Right atrium auricular region (tissue), 2 donors: ENCODE data around the gene ARHGEF10L. TPM values are rescaled to one million over a fixed set of nuclear protein-coding genes. Genes with fewer than 3 reads are reported as not detected.

Experiments used
- DNase-seq: peaks from one replicate; pipeline ENCODE4 v3.0.0-alpha.2; 2019; ENCODE audit warnings: low spot score
- H3K27ac ChIP-seq, 2 donors: fragments of 200-600 bp; sonication (generic); 1 replicate in 1 of 2; 2 replicates in 1 of 2; pipeline ENCODE4 v1.5.1; 2016 to 2019
- H3K27me3 ChIP-seq, 2 donors: fragments of 200-600 bp; sonication (generic); one replicate each; pipeline versions ENCODE4 v1.5.1 to v1.6.0; 2017 to 2019
- H3K36me3 ChIP-seq: fragments of 200-600 bp; sonication (generic); one replicate; pipeline ENCODE4 v1.5.1; 2016
- H3K4me1 ChIP-seq, 2 donors: fragments of 200-600 bp; sonication (generic); one replicate each; pipeline versions ENCODE4 v1.5.1 to v1.6.0; 2017 to 2019
- H3K4me3 ChIP-seq, 2 donors: fragments of 200-600 bp; sonication (generic); 1 replicate in 1 of 2; 2 replicates in 1 of 2; pipeline ENCODE4 v1.5.1; 2017 to 2019; ENCODE audit warnings: mild to moderate bottlenecking in 1 of 2, moderate library complexity in 1 of 2
- H3K9me3 ChIP-seq, 2 donors: fragments of 200-600 bp; sonication (generic); one replicate each; pipeline ENCODE4 v1.5.1; 2019
- total RNA-seq, 2 donors: library from RNA; depleted of rRNA; stranded (reverse); fragments of >200 nt; gene quantifications; one replicate each; pipeline ENCODE4 v1.1.0, GENCODE V29; 2016
- TF ChIP-seq, protein P1 (sequence below), 2 donors: fragments of 200-600 bp; sonication (generic); IDR thresholded peaks; one replicate each; pipeline ENCODE4 v1.5.1; 2019; ENCODE audit warnings: antibody characterized with exemption in 2 of 2

Gene ARHGEF10L
- total RNA-seq, 2 donors from 2014 or later: 49.3 to 52.2 TPM

DNA sequence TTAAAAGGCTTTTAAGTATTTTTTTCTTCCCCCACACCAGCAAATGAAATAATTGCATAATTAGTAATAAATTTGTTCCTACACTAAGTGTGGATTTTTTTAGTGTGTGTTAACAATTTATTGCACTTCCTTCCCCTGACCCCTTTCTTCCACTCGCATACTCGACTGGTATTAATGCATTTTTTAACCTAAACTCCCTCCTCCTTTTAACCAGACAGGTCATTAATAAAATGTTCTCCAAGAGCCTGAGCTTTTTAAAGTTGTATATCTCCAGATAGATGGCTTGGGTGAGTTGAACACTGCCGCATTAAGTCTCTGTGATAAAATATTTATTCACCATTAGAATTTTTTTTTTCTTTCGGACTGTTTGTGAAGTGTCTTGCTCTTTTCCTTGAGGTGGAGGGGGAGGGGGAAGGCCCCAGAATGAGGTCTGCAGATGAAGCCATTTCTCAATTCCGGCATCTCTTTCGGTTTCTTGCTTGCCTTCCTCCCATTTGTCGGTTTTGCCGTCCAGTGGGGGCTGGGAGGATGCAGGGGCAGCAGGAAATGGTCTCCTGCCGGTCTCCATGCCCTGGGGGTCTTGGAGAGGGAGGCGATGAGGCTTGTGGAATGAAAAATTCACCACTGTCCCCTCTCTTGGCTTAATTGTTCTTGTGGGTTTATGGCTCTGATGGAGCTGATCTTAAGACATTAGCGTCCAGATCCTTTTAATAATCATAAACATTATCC is 151.6 kb downstream of the ARHGEF10L start:
- H3K4me3 ChIP-seq: no peak overlapping the region
- H3K4me1 ChIP-seq: peaks cover 0 to 6% of the 10 kb centered on the region in 2 donors
- H3K27ac ChIP-seq: no peak overlapping the region
- DNase-seq: no peak
- no peaks in the 10 kb centered on the region for H3K27me3 ChIP-seq
- no peaks in the 10 kb centered on the region for H3K9me3 ChIP-seq
- TF ChIP-seq, protein P1, sequence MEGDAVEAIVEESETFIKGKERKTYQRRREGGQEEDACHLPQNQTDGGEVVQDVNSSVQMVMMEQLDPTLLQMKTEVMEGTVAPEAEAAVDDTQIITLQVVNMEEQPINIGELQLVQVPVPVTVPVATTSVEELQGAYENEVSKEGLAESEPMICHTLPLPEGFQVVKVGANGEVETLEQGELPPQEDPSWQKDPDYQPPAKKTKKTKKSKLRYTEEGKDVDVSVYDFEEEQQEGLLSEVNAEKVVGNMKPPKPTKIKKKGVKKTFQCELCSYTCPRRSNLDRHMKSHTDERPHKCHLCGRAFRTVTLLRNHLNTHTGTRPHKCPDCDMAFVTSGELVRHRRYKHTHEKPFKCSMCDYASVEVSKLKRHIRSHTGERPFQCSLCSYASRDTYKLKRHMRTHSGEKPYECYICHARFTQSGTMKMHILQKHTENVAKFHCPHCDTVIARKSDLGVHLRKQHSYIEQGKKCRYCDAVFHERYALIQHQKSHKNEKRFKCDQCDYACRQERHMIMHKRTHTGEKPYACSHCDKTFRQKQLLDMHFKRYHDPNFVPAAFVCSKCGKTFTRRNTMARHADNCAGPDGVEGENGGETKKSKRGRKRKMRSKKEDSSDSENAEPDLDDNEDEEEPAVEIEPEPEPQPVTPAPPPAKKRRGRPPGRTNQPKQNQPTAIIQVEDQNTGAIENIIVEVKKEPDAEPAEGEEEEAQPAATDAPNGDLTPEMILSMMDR (IDR thresholded peaks at IDR 0.05): no peak
- peaks cover 87% of the 10 kb centered on the region for H3K36me3 ChIP-seq

DNA sequence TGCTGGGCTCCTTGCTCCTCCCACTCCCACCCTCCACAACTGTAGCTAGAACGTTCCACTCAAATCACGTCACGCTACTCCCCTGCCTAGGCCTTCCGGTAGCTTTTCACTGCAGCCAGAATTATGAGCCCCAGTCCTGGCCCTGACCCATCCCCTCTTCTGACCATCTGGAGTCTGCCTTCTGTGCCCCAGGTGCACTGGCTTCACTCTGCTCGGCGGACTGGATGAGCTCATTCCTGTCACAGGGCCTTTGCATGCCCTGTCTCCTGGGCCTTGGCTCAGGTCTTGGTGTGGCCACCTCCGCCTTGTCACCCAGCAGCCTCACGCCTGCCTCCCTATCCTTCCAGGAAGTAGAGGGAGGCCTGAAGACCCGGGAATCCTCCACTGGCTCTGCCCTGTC is 153.1 kb downstream of the ARHGEF10L start:
- no peak overlapping the region for H3K27ac ChIP-seq
- no peak for DNase-seq
- H3K4me3 ChIP-seq: no peak overlapping the region
- no peaks in the 10 kb centered on the region for H3K9me3 ChIP-seq
- peaks cover 88% of the 10 kb centered on the region for H3K36me3 ChIP-seq
- TF ChIP-seq, protein P1 (IDR thresholded peaks at IDR 0.05): no peak
- peaks cover 0 to 4% of the 10 kb centered on the region in 2 donors for H3K4me1 ChIP-seq
- H3K27me3 ChIP-seq: no peaks in the 10 kb centered on the region

DNA sequence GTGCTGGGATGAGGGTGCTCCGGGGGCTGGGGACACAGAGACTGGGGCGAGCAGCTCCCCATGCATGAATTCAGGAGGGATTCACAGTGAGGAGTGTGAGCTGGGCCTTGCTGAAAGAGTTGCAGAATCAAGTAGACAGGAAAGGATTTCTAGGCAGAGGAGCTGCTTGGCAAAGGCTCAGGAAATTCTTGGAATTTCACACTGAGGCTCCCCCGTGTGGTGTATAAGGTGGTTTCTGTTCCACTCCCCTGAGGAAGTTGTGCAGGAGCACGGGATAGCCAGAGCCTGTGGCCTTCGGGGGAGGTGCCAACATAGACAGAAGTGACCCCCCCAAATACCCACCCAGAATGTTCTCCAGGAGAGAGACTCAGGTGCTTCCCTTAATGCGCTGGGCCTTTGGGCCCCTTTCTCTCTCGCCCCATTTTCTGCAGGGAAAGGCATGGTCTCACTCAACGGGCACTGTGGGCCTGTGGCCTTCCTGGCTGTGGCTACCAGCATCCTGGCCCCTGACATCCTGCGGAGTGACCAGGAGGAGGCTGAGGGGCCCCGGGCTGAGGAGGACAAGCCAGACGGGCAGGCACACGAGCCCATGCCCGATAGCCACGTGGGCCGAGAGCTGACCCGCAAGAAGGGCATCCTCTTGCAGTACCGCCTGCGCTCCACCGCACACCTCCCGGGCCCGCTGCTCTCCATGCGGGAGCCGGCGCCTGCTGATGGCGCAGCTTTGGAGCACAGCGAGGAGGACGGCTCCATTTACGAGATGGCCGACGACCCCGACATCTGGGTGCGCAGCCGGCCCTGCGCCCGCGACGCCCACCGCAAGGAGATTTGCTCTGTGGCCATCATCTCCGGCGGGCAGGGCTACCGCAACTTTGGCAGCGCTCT is 157.2 kb downstream of the ARHGEF10L start:
- H3K27ac ChIP-seq: no peak overlapping the region
- TF ChIP-seq, protein P1 (IDR thresholded peaks at IDR 0.05): peak in 1 of 2 donors; percentile 48
- H3K9me3 ChIP-seq: no peaks in the 10 kb centered on the region
- no peak overlapping the region for H3K4me3 ChIP-seq
- DNase-seq: no peak
- H3K36me3 ChIP-seq: peaks cover 54% of the 10 kb centered on the region
- no peaks in the 10 kb centered on the region for H3K27me3 ChIP-seq
- peaks cover 0 to 4% of the 10 kb centered on the region in 2 donors for H3K4me1 ChIP-seq

DNA sequence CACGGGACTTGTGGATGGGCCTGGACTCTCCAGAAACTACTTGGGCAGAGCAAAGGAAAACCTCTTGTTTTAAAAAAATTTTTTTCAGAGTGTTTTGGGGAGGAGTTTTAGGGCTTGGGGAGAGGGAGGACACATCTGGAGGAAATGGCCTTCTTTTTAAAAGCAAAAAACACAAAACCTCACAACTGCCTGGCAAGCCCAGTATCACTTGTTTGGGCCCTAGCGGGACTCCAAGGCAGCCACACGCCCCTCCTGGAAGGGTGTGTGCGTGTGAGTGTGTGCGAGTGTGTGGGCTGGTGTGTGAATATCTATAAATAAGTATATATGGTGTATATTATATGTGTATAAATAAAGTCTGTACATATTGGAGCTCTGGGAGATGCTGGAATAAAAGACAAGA is 158.0 kb downstream of the ARHGEF10L start:
- Histone ChIP-seq H3K4me1 (peaks cover 0 to 4% of the 10 kb centered on the region in 2 donors), H3K36me3 (peaks cover 46% of the 10 kb centered on the region), H3K27ac (no peak overlapping the region), H3K27me3 (no peaks in the 10 kb centered on the region), H3K9me3 (no peaks in the 10 kb centered on the region), H3K4me3 (no peak overlapping the region)
- TF ChIP-seq, protein P1 (IDR thresholded peaks at IDR 0.05): no peak
- DNase-seq: no peak

DNA sequence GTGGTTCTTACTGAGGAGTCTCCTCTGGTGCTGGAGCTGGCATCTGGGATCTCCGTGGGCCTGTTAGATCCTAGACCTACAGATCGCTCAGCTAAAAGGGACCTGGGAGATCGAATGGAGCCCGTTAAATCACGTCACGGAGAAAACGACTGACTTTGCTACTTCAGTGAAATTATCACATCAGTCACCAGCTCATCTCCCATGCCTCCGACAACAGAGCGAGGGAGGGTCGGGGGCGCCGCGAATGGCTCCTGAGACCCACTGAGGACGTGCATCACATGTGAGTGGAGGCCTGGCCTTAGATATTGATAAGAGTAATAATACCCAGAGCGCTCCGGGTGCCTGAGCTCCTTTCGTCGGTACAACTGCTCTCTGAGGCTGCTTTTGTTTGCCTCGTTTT is 160.1 kb downstream of the ARHGEF10L start:
- Histone ChIP-seq H3K27me3 (no peaks in the 10 kb centered on the region), H3K4me1 (peaks cover 0 to 4% of the 10 kb centered on the region in 2 donors), H3K36me3 (peaks cover 24% of the 10 kb centered on the region), H3K4me3 (no peak overlapping the region), H3K9me3 (no peaks in the 10 kb centered on the region), H3K27ac (no peak overlapping the region)
- TF ChIP-seq, protein P1 (IDR thresholded peaks at IDR 0.05): no peak
- no peak for DNase-seq
